Activated T-helper 9 cell treated with anti-CD3 and anti-CD28 coated beads, Interleukin-2, amount 50 U/mL, for 16 hours (primary cell): ENCODE measurements around the gene OTOG.

Source experiments
- DNase-seq: peaks from one replicate; pipeline ENCODE4 v3.0.0-alpha.2; 2020; ENCODE audit warnings: low read depth

Gene OTOG

DNA sequence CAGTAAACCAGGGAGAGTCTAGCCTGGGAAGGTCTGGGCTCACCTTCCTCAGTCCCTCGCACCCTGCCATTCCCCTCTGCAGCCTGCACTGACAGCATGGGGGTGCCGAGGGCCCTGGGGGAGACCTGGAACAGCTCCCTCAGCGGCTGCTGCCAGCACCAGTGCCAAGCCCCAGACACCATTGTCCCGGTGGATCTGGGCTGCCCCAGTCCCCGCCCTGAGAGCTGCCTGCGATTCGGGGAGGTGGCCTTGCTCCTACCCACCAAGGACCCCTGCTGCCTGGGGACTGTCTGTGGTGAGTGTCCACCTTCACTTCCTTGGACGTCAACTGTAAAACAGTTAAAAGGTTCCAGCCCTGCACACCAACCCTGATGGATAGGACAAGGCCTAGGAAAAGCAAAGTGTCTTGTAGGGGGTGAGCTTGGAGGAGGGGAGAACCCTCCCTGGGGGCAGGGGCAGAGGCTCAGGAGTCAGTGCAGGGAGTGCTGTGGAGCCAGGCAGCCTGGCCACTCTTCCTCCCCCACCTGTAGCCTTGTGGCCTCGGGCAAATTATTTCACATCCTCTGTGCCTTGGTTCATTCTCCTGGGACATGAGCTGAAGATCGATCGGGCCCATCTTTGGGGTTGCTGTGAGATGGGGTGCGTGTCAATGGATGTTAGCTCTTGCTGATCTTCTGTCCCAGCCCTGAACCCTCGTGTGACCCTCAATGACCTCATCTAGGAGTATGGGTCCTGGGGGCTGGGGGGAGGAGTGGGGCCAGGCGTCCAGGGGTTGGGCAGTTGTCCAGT lies 87.1 kb downstream of the OTOG start:
- DNase-seq = no peak

DNA sequence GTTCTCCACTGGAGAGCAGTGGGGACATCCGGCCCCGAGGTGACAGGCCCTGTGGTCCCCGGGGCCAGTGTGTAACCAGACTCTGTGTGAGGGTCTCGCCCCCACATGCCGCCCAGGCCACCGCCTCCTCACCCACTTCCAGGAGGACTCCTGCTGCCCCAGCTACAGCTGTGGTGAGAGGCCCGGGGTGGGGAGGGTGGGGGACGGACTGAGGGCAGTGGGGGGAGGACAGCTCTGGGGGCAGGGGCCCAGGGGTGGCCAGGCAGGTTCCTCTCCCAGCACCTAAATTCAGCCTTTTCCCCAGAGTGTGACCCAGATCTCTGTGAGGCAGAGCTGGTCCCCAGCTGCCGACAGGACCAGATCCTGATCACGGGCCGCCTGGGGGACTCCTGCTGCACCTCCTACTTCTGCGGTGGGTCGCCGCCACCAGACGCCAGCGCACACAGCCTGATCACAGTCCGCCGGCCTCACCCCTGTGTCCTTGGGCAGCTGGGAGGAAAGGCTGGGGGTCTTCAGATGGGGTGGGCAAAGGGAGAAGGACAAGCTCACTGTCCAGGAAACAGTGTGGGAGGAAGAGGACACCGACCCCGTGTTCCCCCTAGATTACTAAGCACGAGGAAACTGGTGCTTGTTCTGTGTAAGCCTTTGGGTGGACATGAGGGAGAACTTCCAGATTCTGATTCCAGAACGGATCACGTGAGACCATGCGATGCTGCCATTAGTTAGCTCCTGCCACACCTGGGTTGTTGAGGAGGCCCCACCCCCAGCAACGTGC lies 87.9 kb downstream of the OTOG start:
- DNase-seq = no peak

DNA sequence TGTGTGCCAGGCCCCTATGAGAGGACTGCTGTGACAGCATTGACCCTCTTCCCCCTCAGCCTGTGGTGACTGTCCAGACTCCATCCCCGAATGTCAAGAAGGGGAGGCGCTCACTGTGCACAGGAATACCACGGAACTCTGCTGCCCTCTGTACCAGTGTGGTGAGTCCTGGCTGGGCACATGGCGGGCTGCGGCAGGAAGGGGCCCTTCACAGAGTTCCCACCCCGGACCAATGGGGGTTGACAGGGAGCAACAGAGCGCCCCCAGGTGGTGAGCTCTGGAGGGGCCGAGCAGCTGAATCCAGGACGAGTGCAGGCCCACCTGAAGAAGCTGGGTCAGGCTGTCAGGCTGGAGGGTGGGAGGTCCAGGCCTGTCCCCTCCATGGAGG lies 88.5 kb downstream of the OTOG start:
- DNase-seq = no peak

DNA sequence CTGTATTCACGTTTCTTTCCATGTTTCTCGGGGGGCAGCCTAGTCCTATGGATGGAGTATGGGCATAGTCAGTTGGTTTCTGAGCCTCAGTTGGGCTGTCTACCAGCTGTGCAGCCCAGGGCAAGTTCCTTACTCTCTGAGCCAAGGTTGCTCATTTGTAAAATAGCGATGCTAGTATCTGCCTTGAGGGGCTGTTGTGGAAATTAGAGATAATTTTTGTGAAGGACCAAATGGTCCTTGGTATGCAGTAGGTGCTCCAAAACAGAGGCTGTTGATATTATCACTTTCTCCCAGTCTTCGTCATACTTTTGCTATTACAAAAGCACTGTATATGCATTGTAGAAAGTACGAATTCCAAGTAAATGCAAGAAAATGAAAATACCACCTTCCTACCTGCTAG lies 89.7 kb downstream of the OTOG start:
- no peak for DNase-seq

DNA sequence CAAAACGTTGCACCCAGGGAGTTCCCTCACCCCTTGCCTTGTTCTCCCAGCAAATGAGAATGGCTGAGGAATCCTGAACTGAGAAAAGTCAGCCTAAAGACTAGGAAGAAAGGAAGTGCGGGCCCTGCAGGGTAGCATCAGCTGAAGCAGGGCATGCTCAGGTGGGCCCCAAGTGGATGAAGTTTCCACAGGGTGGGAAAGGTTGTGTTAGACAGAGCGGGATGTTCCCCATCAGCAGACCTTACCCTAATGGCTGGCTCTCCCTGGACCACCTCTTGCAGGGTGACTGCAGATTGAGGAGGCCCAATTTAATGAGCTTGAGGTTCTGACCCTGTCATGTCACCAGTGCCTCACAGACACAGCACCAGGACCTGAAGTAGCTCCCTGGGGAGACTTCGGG lies 90.8 kb downstream of the OTOG start:
- no peak for DNase-seq

DNA sequence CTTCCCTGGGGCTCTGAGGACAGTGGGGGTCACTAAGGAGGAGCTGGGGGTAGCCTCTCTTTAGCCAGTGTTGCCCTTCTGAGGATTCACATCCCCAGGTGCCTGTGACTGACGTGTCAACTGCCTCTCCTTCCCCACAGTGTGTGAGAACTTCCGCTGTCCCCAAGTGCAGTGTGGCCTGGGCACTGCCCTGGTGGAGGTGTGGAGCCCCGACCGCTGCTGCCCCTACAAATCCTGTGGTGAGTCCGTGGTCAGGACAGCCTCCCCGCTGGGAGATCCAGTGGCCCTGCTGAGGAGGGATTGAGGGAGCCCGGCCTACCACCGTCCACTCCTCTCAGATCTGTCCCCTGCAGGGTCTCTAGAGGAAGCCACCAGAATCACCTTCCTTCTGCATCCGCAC lies 91.3 kb downstream of the OTOG start:
- no peak for DNase-seq

DNA sequence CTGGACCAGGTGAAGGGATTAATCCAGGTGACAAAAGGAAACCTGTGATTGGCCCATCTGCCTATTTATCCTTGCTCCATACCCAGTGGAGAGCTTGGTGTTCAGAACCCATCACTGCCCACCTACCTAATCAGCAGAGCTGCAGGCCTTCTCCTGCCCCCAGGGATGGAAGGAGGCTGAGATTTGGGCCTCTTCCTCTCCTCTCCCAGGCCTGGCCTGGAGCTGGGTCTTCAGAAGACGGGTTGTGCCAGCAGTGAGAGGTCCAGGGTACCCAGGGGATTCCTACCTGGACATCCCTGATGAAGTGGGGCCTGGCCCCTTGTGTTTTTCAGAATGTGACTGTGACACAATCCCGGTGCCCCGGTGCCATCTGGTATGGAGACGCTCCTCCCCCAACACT lies 92.0 kb downstream of the OTOG start:
- no peak for DNase-seq

DNA sequence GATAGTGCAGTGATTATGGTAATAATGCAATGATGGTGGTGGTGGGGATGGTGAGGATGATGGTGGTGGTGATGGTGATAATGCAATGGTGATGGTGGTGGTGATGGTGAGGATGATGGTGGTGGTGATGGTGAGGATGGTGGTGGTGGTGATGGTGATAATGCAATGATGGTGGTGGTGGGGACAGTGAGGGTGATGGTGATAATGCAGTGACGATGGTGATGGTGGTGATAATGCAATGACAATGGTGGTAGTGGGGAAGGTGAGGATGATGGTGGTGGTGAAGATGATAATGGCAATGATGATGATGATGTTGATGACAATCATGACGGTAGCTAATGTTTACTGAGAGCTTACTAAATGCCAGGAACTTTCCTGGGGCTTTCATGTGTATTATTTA lies 92.7 kb downstream of the OTOG start:
- DNase-seq = no peak

DNA sequence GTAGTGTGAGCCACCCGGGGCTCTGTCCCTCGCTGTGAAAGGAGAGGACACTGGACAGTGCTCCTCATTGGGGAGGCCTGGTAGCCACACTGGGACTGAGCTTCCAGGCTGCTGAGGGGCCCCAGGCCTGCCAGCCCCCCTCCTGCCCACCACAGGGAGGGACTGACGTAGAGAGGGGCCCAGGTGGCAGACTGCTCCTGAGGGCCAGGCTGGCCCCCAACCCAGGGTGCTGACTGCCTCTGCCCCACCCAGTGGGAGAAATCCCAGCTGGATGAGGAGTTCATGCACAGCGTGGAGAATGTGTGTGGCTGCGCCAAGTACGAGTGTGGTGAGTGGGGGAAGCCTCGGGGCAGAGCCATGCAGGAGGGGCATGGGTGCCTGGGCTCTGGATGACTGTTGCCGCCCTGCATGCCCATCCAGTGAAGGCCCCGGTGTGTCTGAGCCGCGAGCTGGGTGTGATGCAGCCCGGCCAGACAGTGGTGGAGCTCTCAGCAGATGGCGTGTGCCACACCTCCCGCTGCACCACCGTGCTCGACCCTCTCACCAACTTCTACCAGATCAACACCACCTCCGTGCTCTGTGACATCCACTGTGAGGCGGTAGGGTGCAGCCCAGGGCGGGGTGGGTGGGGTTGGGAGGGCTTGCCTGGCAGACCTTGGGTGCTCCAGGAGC lies 93.6 kb downstream of the OTOG start:
- no peak for DNase-seq

DNA sequence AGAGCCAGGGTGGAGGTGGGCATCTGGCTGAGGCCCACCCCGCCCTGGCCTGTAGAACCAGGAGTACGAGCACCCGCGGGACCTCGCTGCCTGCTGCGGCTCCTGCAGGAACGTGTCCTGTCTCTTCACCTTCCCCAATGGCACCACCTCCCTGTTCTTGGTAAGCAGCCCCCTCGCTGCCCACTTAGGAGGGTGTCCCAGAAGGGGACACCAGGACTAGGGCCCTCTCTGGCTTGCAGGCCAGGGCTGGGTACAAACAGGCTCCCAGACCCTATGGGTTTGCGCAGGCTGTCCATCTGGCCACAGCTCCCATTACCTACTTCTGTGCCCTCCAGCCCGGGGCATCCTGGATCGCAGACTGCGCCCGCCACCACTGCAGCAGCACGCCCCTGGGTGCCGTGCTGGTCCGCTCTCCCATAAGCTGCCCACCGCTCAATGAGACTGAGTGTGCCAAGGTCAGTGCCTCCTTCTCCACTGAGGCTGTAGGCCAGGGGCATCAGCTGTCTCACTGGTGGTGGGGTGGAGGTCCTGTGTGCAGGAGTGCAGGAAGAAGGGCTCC lies 94.8 kb downstream of the OTOG start:
- DNase-seq = no peak

DNA sequence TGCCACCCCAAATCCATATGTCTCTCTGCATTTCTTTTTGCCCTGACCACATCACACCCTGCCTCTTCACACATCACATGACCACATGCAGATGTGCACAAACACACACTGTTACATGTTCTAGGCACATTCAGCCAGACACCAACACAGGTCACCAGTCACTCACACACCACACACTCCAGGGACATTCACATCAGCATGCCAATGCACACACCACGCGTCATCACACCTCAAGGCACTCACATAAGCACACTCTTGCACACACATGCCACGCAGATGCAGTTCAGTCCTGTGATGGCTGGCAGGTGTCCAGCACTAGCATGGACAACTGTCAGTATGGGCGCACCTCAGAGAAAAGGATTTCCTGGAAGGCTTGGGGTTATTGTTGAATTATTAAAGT lies 95.3 kb downstream of the OTOG start:
- DNase-seq = no peak

DNA sequence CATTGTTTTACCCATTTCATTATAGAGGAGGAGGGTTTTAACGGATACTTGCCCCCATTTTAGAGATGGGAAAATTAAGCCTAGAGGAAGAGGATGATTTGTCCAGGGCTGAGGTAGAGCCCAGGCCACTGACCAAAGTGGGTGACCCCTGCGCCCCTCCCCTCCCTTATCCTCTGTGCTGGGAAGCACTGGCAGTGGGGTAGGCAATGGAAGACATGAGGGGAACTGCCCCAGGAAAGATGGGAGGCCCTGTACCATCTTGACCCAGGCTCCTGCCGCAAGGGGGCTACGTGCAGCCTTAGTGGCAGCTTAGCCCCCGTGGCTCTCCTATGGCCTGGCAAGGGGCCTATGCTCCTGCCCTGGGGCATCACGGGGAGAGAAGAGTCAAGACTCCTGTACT lies 95.9 kb downstream of the OTOG start:
- DNase-seq = no peak

DNA sequence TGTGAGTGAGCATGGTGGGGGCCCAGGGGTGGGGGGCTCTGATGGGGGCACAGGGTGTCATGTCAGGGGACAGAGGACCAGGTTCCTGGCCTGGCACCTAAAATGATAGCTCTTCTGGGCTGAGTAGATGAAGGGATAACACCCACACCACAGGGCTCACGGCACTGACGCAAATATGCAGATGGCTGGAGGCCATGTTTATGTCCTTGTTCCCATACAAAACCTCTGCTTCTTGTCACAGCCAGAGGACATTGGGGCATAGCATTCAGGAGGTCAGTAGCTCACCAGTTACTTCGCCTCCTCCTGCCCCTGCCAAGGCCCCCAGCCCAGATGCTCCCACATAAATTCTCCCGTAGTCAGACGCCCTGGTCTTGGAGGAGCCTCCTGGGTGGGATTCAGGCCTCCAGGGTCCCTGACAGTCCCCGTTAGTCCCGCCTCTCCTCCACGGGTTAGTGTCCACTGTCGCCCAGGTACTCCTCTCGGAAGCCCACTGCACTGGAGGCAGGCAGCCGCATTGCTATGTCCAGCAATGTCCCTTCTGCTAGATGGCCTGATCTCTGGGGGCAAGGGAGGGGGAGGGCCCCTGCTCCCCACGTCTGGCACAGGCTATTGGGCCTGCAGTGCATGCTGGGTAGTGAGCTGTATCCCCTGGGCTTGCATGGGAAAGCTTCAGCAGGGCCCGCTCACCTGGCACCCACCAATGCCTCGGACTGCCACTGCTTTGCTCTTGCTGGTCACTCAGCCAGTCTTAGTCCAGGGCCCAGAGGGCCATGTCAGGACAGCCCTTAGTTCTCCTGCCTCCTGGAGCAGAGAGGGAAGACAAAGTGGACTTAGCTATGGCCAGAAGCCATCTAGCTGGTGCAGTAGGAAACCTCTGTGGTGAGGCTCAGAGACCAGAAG lies 96.7 kb downstream of the OTOG start:
- no peak for DNase-seq

DNA sequence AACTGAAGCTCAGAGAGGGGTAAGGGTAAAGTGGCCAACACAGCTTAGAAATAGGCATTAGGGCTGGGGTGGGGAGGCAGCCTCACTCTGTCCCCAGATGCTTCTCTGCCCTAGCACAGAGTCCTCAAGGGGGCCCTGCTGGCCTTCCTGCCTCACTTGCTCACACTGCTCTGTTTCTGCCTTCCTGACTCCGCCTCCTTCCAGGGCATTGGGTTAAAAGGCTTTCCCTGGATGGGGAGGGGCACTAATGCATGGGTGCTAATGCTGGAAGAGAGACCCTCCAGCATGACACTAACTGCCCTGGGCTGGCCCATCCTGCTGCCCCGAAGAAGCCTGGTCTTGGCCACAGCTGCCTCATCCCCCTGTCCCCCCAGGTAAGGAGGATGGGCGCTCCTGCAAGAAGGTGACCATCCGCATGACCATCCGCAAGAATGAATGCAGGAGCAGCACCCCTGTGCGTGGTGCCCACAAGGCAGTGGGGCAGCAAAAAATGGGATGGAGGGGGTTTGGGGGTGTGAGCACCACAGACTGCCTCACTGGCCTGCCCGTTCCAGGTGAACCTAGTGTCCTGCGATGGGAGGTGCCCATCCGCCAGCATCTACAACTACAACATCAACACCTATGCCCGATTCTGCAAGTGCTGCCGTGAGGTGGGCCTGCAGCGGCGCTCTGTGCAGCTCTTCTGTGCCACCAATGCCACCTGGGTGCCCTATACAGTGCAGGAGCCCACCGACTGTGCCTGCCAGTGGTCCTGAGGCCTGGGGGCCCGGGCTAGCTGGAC lies 98.3 kb downstream of the OTOG start:
- no peak for DNase-seq

DNA sequence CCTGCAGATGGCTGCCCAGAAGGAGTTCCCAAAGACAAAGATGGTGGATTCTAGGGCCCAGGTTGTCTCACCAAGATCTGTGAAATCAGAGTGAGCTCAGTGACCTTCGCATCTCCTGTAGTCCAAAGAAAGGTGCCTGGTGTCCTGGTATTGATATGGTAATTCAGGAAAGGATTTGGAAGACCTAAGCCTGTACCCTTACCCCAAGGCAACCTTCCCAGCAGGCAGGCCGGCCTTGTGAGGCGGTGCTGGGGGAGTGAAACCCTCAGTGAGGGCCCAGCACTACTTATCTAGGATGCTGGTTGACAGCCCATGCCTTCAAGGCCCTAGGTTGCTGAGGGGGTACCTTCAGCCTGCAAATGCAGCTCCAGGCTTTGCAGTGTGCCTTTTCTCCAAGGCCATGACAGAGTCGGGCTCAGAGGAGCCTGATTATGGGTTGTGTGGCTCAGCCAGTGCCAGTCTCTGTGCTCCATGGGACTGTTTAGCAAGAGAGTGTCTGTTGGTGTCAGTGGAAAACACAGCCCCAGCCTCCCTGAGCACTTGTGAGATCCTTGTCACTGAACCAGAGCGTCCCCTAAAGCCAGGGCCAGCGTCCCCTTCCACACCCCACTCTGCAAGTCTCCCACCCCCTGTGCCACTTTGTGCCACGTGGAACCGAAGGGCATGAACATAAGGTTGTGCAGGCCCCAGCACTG lies 99.5 kb downstream of the OTOG start:
- DNase-seq = no peak

DNA sequence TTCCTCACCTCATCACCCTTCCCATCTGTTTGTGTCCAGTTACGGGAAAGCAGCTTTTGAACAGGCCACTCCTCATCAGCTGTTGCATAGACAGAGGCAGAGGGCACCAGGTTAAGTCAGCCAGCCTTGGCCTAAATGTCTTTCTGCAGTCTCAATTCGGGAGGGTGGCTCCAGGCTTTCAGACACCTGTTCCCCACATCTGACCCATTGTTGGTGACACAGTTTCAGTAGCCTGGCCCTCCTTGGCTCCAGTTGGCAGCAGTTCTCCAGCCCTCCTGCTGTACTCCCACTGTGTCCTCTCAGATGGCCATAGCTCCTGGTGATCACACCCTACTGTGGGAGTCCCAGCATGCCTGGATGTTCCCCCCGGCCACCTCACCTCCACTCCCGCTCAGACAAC lies 101.5 kb downstream of the OTOG start:
- no peak for DNase-seq

DNA sequence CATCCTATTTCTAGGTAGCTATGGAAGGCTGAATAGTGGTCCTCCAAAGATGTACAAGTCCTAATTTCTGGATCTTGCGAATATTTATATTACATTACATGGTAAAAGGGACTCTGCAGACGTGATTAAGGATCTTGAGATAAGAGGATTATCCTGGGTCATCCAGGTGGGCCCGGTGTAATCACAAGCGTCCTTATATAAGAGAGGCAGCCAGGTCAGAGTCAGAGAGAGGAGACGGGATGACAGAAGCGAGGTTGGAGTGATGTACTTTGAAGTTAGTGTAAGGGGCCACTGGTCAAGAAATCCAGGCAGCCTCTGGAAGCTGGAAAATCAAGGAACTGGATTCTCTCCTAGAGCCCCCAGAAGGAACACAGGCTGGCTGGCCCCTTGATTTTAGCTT lies 102.2 kb downstream of the OTOG start:
- DNase-seq = no peak

DNA sequence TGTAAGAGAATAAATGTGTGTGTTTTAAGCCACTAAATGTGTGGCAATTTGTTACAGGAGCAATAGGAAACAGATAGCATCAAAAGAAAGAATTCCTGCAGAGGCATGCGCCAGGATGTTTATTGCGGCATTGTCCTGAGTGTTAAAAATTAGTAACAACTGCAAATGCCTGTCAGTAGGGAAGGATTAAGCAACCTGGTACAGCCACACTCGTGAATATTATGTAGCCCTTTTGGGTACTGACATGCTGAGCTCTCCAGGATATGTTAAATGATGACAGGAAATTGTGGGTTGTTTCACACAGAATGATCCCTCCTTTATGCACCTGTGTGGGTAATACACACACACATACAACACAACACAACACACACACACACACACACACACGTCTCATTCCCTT lies 102.6 kb downstream of the OTOG start:
- no peak for DNase-seq

DNA sequence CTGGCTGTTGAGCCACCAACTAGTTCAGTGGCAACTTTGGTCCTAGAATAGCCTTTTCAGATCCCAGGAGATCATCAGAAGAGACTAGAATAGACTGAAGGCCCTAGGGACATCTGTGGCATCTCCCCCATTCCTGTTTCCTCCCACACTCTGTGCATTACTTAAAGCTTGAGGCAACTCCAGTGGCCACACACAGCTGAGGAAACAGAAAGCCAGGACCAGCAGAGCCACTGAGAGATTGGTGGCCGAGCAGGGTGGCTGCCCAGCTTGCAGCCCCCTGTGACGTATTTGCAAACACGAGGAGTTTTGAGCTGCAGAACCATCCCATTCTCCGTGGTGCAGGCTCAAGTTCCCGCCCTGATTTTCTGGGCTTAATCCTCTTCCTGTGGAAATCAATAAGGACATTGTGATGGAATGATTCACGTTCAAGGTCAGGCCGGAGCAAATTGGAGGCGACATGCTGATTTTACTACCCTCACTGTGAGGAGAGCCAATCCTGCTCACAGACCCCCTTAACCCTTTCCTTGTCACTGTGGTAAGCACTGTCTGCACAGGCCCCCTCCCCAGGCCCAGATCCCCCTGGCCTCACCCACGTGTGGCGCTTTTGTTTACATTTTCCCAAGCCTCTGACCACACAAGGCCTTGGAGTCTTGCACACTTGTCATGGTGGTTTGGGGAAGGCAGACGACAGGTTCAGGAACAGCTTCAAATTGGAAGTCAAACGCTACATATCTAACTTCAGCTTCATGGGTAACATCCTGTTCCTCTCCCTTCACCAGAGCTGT lies 103.3 kb downstream of the OTOG start:
- DNase-seq = no peak

DNA sequence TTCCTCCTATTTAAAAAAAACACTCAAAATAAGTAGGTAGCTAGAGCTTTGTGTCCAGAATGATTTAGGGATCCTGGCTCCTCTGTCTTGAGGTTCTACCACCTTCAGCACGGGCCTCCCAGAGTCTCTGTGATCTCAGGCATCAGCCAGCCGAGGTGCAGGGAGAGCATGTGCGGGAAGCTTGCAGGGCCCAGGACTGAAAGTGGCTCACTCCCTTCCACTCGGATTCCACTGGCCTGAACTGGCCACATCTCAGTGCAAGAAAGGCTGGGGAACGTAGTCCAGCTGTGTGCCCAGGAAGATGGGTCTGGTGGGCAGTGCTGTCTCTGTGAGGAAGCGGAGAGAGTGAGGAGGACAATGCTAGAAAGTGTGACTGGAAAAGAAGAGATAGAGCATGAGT lies 104.0 kb downstream of the OTOG start:
- no peak for DNase-seq
